ENCODE data around the gene CD93. TPM values are rescaled to one million over a fixed set of nuclear protein-coding genes. Genes with fewer than 3 reads are reported as not detected.

Gene CD93
- total and polyA plus RNA-seq, 8 donors = 2.9 to 63.5 (median 6.7) TPM

DNA sequence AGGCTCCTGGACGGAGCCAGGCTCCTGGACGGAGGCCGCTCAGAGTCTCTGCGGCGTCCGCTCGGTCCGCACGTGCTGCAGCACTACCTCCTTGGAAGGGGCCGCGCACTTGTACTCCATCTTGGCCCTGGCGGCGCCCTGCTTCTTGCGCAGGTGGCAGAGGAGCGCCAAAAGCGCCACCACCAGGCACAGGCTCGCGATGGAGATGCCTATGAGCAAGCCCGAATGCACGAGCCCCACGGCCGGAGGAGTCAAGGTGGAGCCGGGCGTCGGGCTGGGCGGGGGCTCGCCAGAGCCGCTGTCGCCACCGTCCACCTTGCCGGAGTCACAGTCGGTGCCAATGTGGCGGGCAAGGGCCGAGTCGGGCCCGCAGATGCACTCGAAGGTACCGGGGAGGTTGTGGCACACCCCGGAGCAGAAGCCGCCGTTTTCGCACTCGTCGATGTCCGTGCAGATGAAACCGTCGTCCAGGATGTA is 38.3 kb downstream of the CD93 start:
- TF ChIP-seq POLR2A (IDR thresholded peaks at IDR 0.05) = no peak
- TF ChIP-seq CTCF (IDR thresholded peaks at IDR 0.05) = no peak
- TF ChIP-seq EP300 (IDR thresholded peaks at IDR 0.05) = no peak
- TF ChIP-seq POLR2AphosphoS5 (IDR thresholded peaks at IDR 0.05) = no peak
- peaks cover 45 to 83% (median 62%) of the 10 kb centered on the region in 4 donors for H3K4me1 ChIP-seq
- no peaks in the 10 kb centered on the region for H3K36me3 ChIP-seq
- H3K4me3 ChIP-seq = peak overlapping the region; percentile 53 to 66 (median 64)
- H3K27ac ChIP-seq = peak overlapping the region; percentile 9 to 93 (median 85)
- 20 to 42% (median 33%) methylated on average over 30 to 47 of the region's 47 CpGs for WGBS, 5 donors
- intact Hi-C loops (cut with DNase I; ENCODE audit: low total_unique reads) = loop anchor here (5.0 kb wide), 1 partner anchor 295 kb away; no protein-coding TSS in a partner anchor
- DNase-seq = peak; percentile 46 to 53
- no peaks in the 10 kb centered on the region for H3K9me3 ChIP-seq
- peaks cover 0 to 66% (median 6%) of the 10 kb centered on the region in 3 donors for H3K27me3 ChIP-seq

GRCh38 chr20:23047001-23047737 is 39.0 kb downstream of the CD93 start:
- Histone ChIP-seq H3K27ac (peak overlapping the region; percentile 9 to 93 (median 85)), H3K4me1 (peaks cover 45 to 89% (median 64%) of the 10 kb centered on the region in 4 donors), H3K4me3 (peak overlapping the region; percentile 53 to 66 (median 64)), H3K36me3 (no peaks in the 10 kb centered on the region), H3K27me3 (peaks cover 0 to 62% (median 6%) of the 10 kb centered on the region in 3 donors), H3K9me3 (no peaks in the 10 kb centered on the region)
- TF ChIP-seq POLR2A (IDR thresholded peaks at IDR 0.05) = no peak
- no peak for TF ChIP-seq POLR2AphosphoS5 (IDR thresholded peaks at IDR 0.05)
- TF ChIP-seq CTCF (IDR thresholded peaks at IDR 0.05) = no peak
- no peak for TF ChIP-seq EP300 (IDR thresholded peaks at IDR 0.05)
- WGBS, 5 donors = 60 to 73% (median 64%) methylated on average over 13 of the region's 13 CpGs
- no peak for DNase-seq
- intact Hi-C loops (cut with DNase I; ENCODE audit: low total_unique reads) = loop anchor here (5.0 kb wide), 1 partner anchor 295 kb away; no protein-coding TSS in a partner anchor

- Histone ChIP-seq H3K27me3 (peaks cover 0 to 60% (median 6%) of the 10 kb centered on the region in 3 donors), H3K36me3 (no peaks in the 10 kb centered on the region), H3K9me3 (no peaks in the 10 kb centered on the region), H3K27ac (peak overlapping the region in 1 of 5 donors; percentile 93), H3K4me3 (peak overlapping the region; percentile 53 to 66 (median 64)), H3K4me1 (peaks cover 45 to 84% (median 66%) of the 10 kb centered on the region in 4 donors)
- DNase-seq = no peak
- intact Hi-C loops (cut with DNase I; ENCODE audit: low total_unique reads) = loop anchor here (5.0 kb wide), 1 partner anchor 296 kb away; no protein-coding TSS in a partner anchor
- no peak for TF ChIP-seq POLR2A (IDR thresholded peaks at IDR 0.05)
- TF ChIP-seq EP300 (IDR thresholded peaks at IDR 0.05) = no peak
- TF ChIP-seq POLR2AphosphoS5 (IDR thresholded peaks at IDR 0.05) = no peak
- TF ChIP-seq CTCF (IDR thresholded peaks at IDR 0.05) = no peak
These were observed 39.7 kb downstream of the CD93 start for GRCh38 chr20:23046431-23046830.

DNA sequence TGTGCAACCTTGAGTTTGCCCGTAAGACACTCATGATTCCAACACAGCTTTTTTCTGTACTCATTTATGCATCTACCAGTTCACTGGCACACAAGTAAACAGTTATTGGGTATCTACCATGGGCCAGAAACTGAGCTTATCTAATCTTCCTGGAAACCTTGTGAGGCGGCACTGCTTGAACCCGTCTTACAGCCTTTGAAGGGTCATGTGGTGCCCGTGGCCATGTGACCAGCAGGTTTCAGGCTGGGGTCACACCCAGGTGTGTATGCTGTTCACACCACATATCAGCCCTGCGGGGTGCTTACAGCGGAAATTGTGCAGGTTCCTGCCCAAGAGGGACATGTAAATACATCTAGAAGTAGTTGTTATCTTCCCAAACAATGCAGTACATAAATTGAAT is 42.7 kb downstream of the CD93 start:
- peaks cover 0 to 43% (median 6%) of the 10 kb centered on the region in 3 donors for H3K27me3 ChIP-seq
- 26 to 64% (median 38%) methylated on average over 6 of the region's 6 CpGs for WGBS, 5 donors
- peak; percentile 75 to 90 for DNase-seq

More for the DNA sequence above, 42.7 kb downstream of the CD93 start:
- intact Hi-C loops (cut with DNase I; ENCODE audit: low total_unique reads) = no loop called here
- no peak overlapping the region for H3K4me3 ChIP-seq
- H3K9me3 ChIP-seq = no peaks in the 10 kb centered on the region
- H3K4me1 ChIP-seq = peaks cover 21 to 54% (median 35%) of the 10 kb centered on the region in 4 donors
- TF ChIP-seq POLR2AphosphoS5 (IDR thresholded peaks at IDR 0.05) (peak in 2 of 3 donors; percentile 67 to 79), EP300 (IDR thresholded peaks at IDR 0.05) (no peak)
- H3K27ac ChIP-seq = peak overlapping the region in 4 of 5 donors; percentile 3 to 82 (median 52)
- H3K36me3 ChIP-seq = no peaks in the 10 kb centered on the region
